Left lung (tissue), 10 donors: Measurements from ENCODE around the gene CLDN15. TPM values are rescaled to one million over a fixed set of nuclear protein-coding genes. Genes with fewer than 3 reads are reported as not detected.
"Not testable (repeated sequence)": the region's sequence is repeated elsewhere in the genome, so short reads cannot be mapped to it uniquely, and the experiment has no call there.

Source experiments
- ATAC-seq: fragments of 200-7000 bp; cut with Tn5 transposase; one replicate; pipeline ENCODE4 v1.9.1; 2020; ENCODE audit warnings: moderate library complexity
- DNase-seq, 4 donors: peaks; one replicate each; pipeline ENCODE4 v3.0.0-alpha.2; 2013 to 2020
- H3K27ac ChIP-seq, 2 donors: fragments of 200-600 bp; sonication (generic) in 1 of 2; one replicate each; pipeline versions ENCODE4 v1.5.0 to v1.8.0; 2020 to 2021
- H3K27me3 ChIP-seq, 2 donors: fragments of 200-600 bp; sonication (generic) in 1 of 2; one replicate each; pipeline versions ENCODE4 v1.5.0 to v1.8.0; 2020 to 2021
- H3K36me3 ChIP-seq, 2 donors: fragments of 200-600 bp; sonication (generic) in 1 of 2; one replicate each; pipeline versions ENCODE4 v1.5.0 to v1.8.0; 2020 to 2021
- H3K4me1 ChIP-seq, 2 donors: fragments of 200-600 bp; one replicate each; pipeline ENCODE4 v1.8.0; 2021
- H3K4me3 ChIP-seq, 2 donors: fragments of 200-600 bp; sonication (generic) in 1 of 2; one replicate each; pipeline versions ENCODE4 v1.5.0 to v1.8.0; 2020 to 2021; ENCODE audit warnings: mild to moderate bottlenecking in 1 of 2
- H3K9me3 ChIP-seq, 2 donors: fragments of 200-600 bp; sonication (generic) in 1 of 2; one replicate each; pipeline versions ENCODE4 v1.5.0 to v1.8.0; 2020 to 2021
- intact Hi-C, 2 donors: fragments of 100-400 bp; cut with DNase I; formaldehyde crosslinking; loops; one replicate each; pipeline versions ENCODE4 v1.11.2 to v1.14.2; 2022
- polyA plus RNA-seq, 6 donors: library from polyadenylated mRNA; unstranded; fragments of 120-200 nt; gene quantifications; one replicate each; pipeline ENCODE4 v1.2.1, GENCODE V29; 2013; ENCODE audit not compliant: insufficient read length in 6 of 6
- total RNA-seq, 2 donors: library from RNA; stranded (reverse); fragmentation: NEBNext Ultra II Directional; extraction: Animal tissue kit (Norgen Biotek cat#: 25700); gene quantifications; one replicate each; pipeline ENCODE4 v1.2.1, GENCODE V29; 2021
- TF ChIP-seq, protein P1 (sequence below), 2 donors: fragments of 200-600 bp; sonication (generic) in 1 of 2; IDR thresholded peaks; one replicate each; pipeline versions ENCODE4 v1.5.0 to v1.8.0; 2021; ENCODE audit warnings: antibody characterized with exemption in 2 of 2
- donor health status: DM: no; HTN: yes; CAD: no.
- donor health status: DM: no; HTN: no; CAD: no.

The CLDN15 gene
- total and polyA plus RNA-seq, 8 donors = 7.6 to 19.0 (median 15.1) TPM

- Histone ChIP-seq H3K27me3 (peaks cover 0 to 2% of the 10 kb centered on the region in 2 donors), H3K36me3 (peaks cover 0 to 82% of the 10 kb centered on the region in 2 donors), H3K9me3 (no peaks in the 10 kb centered on the region), H3K4me1 (peaks cover 0 to 4% of the 10 kb centered on the region in 2 donors), H3K27ac (no peak overlapping the region), H3K4me3 (no peak overlapping the region)
- ATAC-seq (no peak), DNase-seq (no peak)
- TF ChIP-seq, protein P1, sequence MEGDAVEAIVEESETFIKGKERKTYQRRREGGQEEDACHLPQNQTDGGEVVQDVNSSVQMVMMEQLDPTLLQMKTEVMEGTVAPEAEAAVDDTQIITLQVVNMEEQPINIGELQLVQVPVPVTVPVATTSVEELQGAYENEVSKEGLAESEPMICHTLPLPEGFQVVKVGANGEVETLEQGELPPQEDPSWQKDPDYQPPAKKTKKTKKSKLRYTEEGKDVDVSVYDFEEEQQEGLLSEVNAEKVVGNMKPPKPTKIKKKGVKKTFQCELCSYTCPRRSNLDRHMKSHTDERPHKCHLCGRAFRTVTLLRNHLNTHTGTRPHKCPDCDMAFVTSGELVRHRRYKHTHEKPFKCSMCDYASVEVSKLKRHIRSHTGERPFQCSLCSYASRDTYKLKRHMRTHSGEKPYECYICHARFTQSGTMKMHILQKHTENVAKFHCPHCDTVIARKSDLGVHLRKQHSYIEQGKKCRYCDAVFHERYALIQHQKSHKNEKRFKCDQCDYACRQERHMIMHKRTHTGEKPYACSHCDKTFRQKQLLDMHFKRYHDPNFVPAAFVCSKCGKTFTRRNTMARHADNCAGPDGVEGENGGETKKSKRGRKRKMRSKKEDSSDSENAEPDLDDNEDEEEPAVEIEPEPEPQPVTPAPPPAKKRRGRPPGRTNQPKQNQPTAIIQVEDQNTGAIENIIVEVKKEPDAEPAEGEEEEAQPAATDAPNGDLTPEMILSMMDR (IDR thresholded peaks at IDR 0.05) = no peak
- intact Hi-C loops = no loop called here
Measured at GRCh38 chr7:101208794-101209193, 28.8 kb downstream of the CLDN15 start.

GRCh38 chr7:101207459-101207858 lies 30.1 kb downstream of the CLDN15 start:
- no peak for DNase-seq
- Histone ChIP-seq H3K27me3 (peaks cover 6 to 16% of the 10 kb centered on the region in 2 donors), H3K4me1 (peaks cover 0 to 4% of the 10 kb centered on the region in 2 donors), H3K36me3 (peaks cover 0 to 69% of the 10 kb centered on the region in 2 donors), H3K4me3 (no peak overlapping the region), H3K9me3 (no peaks in the 10 kb centered on the region), H3K27ac (no peak overlapping the region)
- TF ChIP-seq, protein P1 (IDR thresholded peaks at IDR 0.05) = no peak
- intact Hi-C loops = no loop called here
- no peak for ATAC-seq

- no peak for DNase-seq
- Histone ChIP-seq H3K27me3 (peaks cover 14 to 24% of the 10 kb centered on the region in 2 donors), H3K9me3 (no peaks in the 10 kb centered on the region), H3K27ac (no peak overlapping the region), H3K4me1 (peaks cover 0 to 4% of the 10 kb centered on the region in 2 donors), H3K4me3 (no peak overlapping the region), H3K36me3 (peaks cover 0 to 61% of the 10 kb centered on the region in 2 donors)
- TF ChIP-seq, protein P1 (IDR thresholded peaks at IDR 0.05) = no peak
- intact Hi-C loops = no loop called here
- no peak for ATAC-seq
Measured at GRCh38 chr7:101206665-101207042, 30.9 kb downstream of the CLDN15 start.

DNA sequence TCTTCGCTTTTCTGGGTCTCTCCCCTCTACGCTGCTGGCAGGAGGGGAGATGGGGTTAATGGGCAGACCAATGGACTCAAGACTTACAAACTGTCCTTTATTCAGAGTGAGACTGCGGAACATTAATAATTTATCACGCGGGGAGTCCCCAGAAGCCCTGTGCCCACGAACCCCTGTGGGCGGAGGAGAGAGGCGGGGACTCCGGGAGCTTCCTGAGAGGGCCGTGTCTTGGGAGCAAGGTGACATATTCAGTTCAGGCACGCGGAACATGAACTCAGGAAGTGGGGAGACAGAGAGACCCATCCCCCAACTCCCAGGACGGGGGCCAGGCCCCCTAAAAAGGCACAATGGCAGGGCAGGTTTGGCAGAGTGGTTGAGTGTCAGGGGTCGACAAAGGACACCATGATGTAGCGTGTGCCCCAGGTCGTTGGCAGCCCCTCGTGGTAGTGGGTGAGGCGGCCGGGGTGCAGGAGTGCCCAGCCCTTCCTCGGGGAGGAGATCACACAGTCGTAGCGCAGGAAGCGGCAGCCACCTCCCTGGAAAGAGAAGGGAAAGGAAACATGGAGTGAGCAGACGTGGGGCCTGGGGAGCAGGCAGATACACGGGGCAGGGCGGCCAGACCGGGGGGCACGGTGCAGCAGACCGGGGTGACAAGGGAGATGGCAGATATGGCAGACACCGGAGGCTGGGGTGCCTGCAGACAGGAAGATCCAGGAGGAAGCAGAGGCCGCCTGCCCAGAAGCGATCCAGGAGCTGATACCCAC lies 31.5 kb downstream of the CLDN15 start:
- Histone ChIP-seq H3K36me3 (peaks cover 0 to 55% of the 10 kb centered on the region in 2 donors), H3K27me3 (peaks cover 19 to 29% of the 10 kb centered on the region in 2 donors), H3K9me3 (no peaks in the 10 kb centered on the region), H3K4me1 (peaks cover 0 to 4% of the 10 kb centered on the region in 2 donors), H3K27ac (no peak overlapping the region), H3K4me3 (no peak overlapping the region)
- intact Hi-C loops = no loop called here
- ATAC-seq (no peak), DNase-seq (no peak)
- TF ChIP-seq, protein P1 (IDR thresholded peaks at IDR 0.05) = no peak

GRCh38 chr7:101203740-101204738 lies 33.6 kb downstream of the CLDN15 start:
- not testable (repeated sequence) for H3K4me1 ChIP-seq

More at GRCh38 chr7:101203740-101204738, 33.6 kb downstream of the CLDN15 start:
- H3K27me3 ChIP-seq = peaks cover 27 to 50% of the 10 kb centered on the region in 2 donors
- H3K27ac ChIP-seq, DNase-seq, ATAC-seq, intact Hi-C loops, H3K4me3 ChIP-seq, H3K9me3 ChIP-seq: not testable (repeated sequence)
- H3K36me3 ChIP-seq = peaks cover 0 to 34% of the 10 kb centered on the region in 2 donors
